ENCODE measurements around the gene IFI35.

The IFI35 gene

GRCh38 chr17:43024407-43025289 lies 18.1 kb downstream of the IFI35 start, which contains the start of gene RND2:
Gene RND2, plus strand, starts transcription at chr17:43025231. Its CDS starts 117 bp downstream, at chr17:43025348.
- ATAC-seq (replicated peaks): peak; percentile 75 to 76
- Mint-ChIP-seq H3K27ac (peak within 1 kb of the TSS; percentile 94), H3K4me1 (peaks cover 18 to 41% of the 10 kb centered on the region in 2 donors), H3K9me3 (no peaks in the 10 kb centered on the region), H3K36me3 (no peaks in the 10 kb centered on the region), H3K4me3 (peak within 1 kb of the TSS; percentile 85 to 90), H3K27me3 (no peaks in the 10 kb centered on the region)
- DNase-seq: peak; percentile 81

- H3K9me3 Mint-ChIP-seq: no peaks in the 10 kb centered on the region
- H3K4me3 Mint-ChIP-seq: peak overlapping the region; percentile 67 to 72
- H3K27me3 Mint-ChIP-seq: no peaks in the 10 kb centered on the region
- H3K27ac Mint-ChIP-seq: no peak overlapping the region
- DNase-seq (no peak), ATAC-seq (replicated peaks) (peak; percentile 1 to 4)
- H3K4me1 Mint-ChIP-seq: peaks cover 18 to 37% of the 10 kb centered on the region in 2 donors
- no peaks in the 10 kb centered on the region for H3K36me3 Mint-ChIP-seq
These were observed 18.7 kb downstream of the IFI35 start for GRCh38 chr17:43025290-43025657.

GRCh38 chr17:43025766-43026537 lies 19.4 kb downstream of the IFI35 start:
- Mint-ChIP-seq H3K27ac (no peak overlapping the region), H3K4me3 (peak overlapping the region in 1 of 2 donors; percentile 67), H3K4me1 (peaks cover 16 to 35% of the 10 kb centered on the region in 2 donors), H3K27me3 (no peaks in the 10 kb centered on the region), H3K36me3 (no peaks in the 10 kb centered on the region), H3K9me3 (no peaks in the 10 kb centered on the region)
- DNase-seq: no peak
- no peak for ATAC-seq (replicated peaks)

- Mint-ChIP-seq H3K36me3 (no peaks in the 10 kb centered on the region), H3K4me3 (no peak overlapping the region), H3K4me1 (peaks cover 13 to 29% of the 10 kb centered on the region in 2 donors), H3K27me3 (no peaks in the 10 kb centered on the region), H3K27ac (no peak overlapping the region), H3K9me3 (no peaks in the 10 kb centered on the region)
- no peak for DNase-seq
- no peak for ATAC-seq (replicated peaks)
These were observed 20.0 kb downstream of the IFI35 start for GRCh38 chr17:43026595-43026994.

- no peaks in the 10 kb centered on the region for H3K27me3 Mint-ChIP-seq
- no peaks in the 10 kb centered on the region for H3K36me3 Mint-ChIP-seq
- H3K4me1 Mint-ChIP-seq: peaks cover 11 to 21% of the 10 kb centered on the region in 2 donors
- ATAC-seq (replicated peaks): no peak
- H3K9me3 Mint-ChIP-seq: no peaks in the 10 kb centered on the region
- no peak overlapping the region for H3K4me3 Mint-ChIP-seq
- H3K27ac Mint-ChIP-seq: no peak overlapping the region
- DNase-seq: no peak
These were observed 20.8 kb downstream of the IFI35 start for GRCh38 chr17:43027091-43028032.

- Mint-ChIP-seq H3K27me3 (no peaks in the 10 kb centered on the region), H3K4me1 (peaks cover 11 to 17% of the 10 kb centered on the region in 2 donors), H3K9me3 (no peaks in the 10 kb centered on the region), H3K4me3 (no peak overlapping the region), H3K27ac (no peak overlapping the region), H3K36me3 (no peaks in the 10 kb centered on the region)
- no peak for ATAC-seq (replicated peaks)
- DNase-seq: no peak
These were observed 21.8 kb downstream of the IFI35 start for GRCh38 chr17:43028221-43028861.

GRCh38 chr17:43030137-43030767 lies 23.7 kb downstream of the IFI35 start:
- H3K36me3 Mint-ChIP-seq: no peaks in the 10 kb centered on the region
- H3K27ac Mint-ChIP-seq: no peak overlapping the region
- DNase-seq: no peak

GRCh38 chr17:43031666-43032065 lies 25.1 kb downstream of the IFI35 start:
- Mint-ChIP-seq H3K4me1 (peaks cover 0 to 2% of the 10 kb centered on the region in 2 donors), H3K27me3 (no peaks in the 10 kb centered on the region), H3K4me3 (no peak overlapping the region), H3K27ac (no peak overlapping the region), H3K9me3 (no peaks in the 10 kb centered on the region), H3K36me3 (no peaks in the 10 kb centered on the region)
- ATAC-seq (replicated peaks) (no peak), DNase-seq (no peak)

More at GRCh38 chr17:43030137-43030767, 23.7 kb downstream of the IFI35 start:
- Mint-ChIP-seq H3K9me3 (no peaks in the 10 kb centered on the region), H3K4me3 (no peak overlapping the region), H3K4me1 (peaks cover 5% of the 10 kb centered on the region in 2 donors), H3K27me3 (no peaks in the 10 kb centered on the region)
- ATAC-seq (replicated peaks): no peak

GRCh38 chr17:43033948-43034881 lies 27.6 kb downstream of the IFI35 start:
- Mint-ChIP-seq H3K9me3 (no peaks in the 10 kb centered on the region), H3K36me3 (no peaks in the 10 kb centered on the region), H3K4me1 (no peaks in the 10 kb centered on the region), H3K27me3 (no peaks in the 10 kb centered on the region), H3K4me3 (no peak overlapping the region), H3K27ac (no peak overlapping the region)
- ATAC-seq (replicated peaks) (no peak), DNase-seq (no peak)

GRCh38 chr17:43034894-43035293 lies 28.3 kb downstream of the IFI35 start:
- H3K27me3 Mint-ChIP-seq: no peaks in the 10 kb centered on the region
- H3K27ac Mint-ChIP-seq: no peak overlapping the region
- no peaks in the 10 kb centered on the region for H3K9me3 Mint-ChIP-seq
- H3K4me3 Mint-ChIP-seq: no peak overlapping the region
- H3K4me1 Mint-ChIP-seq: no peaks in the 10 kb centered on the region
- no peak for DNase-seq
- H3K36me3 Mint-ChIP-seq: no peaks in the 10 kb centered on the region
- ATAC-seq (replicated peaks): no peak

- DNase-seq (no peak), ATAC-seq (replicated peaks) (no peak)
- Mint-ChIP-seq H3K27me3 (no peaks in the 10 kb centered on the region), H3K4me1 (no peaks in the 10 kb centered on the region), H3K4me3 (no peak overlapping the region), H3K9me3 (no peaks in the 10 kb centered on the region), H3K36me3 (peaks cover 2 to 4% of the 10 kb centered on the region in 2 donors), H3K27ac (no peak overlapping the region)
These were observed 33.1 kb downstream of the IFI35 start for GRCh38 chr17:43039646-43040045.

- peaks cover 4% of the 10 kb centered on the region in 2 donors for H3K36me3 Mint-ChIP-seq
- no peaks in the 10 kb centered on the region for H3K27me3 Mint-ChIP-seq
- H3K4me3 Mint-ChIP-seq: no peak overlapping the region
- DNase-seq (no peak), ATAC-seq (replicated peaks) (no peak)
- H3K4me1 Mint-ChIP-seq: no peaks in the 10 kb centered on the region
- no peaks in the 10 kb centered on the region for H3K9me3 Mint-ChIP-seq
- no peak overlapping the region for H3K27ac Mint-ChIP-seq
These were observed 34.1 kb downstream of the IFI35 start for GRCh38 chr17:43040655-43041054.

All from stimulated activated naive B cell treated with anti-CD40 and anti-IgM and Interleukin-4, amounts not matched to agents 10 μg/mL and 1 μg/mL and 100 μg/mL, for 72 hours (primary cell).